OCI-LY7 (cell line): Measurements from ENCODE around the gene CPB1.

Experiments used
- EZH2phosphoT487 ChIP-seq: fragments of 200-600 bp; sonication (generic); IDR thresholded peaks from 2 replicates; pipeline ENCODE4 v1.6.1; 2018; ENCODE audit warnings: low read depth, borderline replicate concordance, mild to moderate bottlenecking, mixed run types, antibody characterized with exemption, low read length, moderate library complexity, mixed read lengths
- TF ChIP-seq, protein P1 (sequence below): fragments of 200-600 bp; sonication (generic); conservative IDR thresholded peaks from 2 replicates; pipeline ENCODE4 v1.5.1; 2014; ENCODE audit warnings: mild to moderate bottlenecking, antibody characterized with exemption, low read length, moderate library complexity, mixed read lengths

DNA sequence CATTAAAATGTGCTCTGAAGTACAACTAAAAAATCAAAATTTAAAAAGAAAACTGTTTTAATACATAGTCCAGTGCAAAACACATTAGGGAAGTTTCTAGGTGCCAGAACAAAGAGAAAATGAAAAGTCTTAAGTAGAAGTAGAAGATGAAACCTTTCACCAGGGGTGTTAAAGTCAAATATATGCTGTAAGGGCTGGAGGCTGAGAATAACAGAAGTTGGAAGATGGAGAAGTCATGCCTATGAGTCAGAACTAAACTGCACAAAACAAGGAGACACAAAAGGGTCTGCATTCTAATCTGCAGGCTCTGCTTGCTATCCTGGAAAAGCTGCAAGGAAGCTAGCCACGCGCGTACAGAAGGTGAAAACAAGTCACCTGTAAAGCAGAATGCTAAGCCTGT is 48.7 kb upstream of the CPB1 start:
- TF ChIP-seq, protein P1, sequence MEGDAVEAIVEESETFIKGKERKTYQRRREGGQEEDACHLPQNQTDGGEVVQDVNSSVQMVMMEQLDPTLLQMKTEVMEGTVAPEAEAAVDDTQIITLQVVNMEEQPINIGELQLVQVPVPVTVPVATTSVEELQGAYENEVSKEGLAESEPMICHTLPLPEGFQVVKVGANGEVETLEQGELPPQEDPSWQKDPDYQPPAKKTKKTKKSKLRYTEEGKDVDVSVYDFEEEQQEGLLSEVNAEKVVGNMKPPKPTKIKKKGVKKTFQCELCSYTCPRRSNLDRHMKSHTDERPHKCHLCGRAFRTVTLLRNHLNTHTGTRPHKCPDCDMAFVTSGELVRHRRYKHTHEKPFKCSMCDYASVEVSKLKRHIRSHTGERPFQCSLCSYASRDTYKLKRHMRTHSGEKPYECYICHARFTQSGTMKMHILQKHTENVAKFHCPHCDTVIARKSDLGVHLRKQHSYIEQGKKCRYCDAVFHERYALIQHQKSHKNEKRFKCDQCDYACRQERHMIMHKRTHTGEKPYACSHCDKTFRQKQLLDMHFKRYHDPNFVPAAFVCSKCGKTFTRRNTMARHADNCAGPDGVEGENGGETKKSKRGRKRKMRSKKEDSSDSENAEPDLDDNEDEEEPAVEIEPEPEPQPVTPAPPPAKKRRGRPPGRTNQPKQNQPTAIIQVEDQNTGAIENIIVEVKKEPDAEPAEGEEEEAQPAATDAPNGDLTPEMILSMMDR: no peak
- TF ChIP-seq EZH2phosphoT487: no peak
